ENCODE measurements around the gene UBTF. TPM values are rescaled to one million over a fixed set of nuclear protein-coding genes. Genes with fewer than 3 reads are reported as not detected.
A peak's percentile ranks its signal among the peaks of the same experiment; 100 is the strongest.

UBTF gene
- polyA plus RNA-seq, 3 donors, result 6.0 to 13.1 (median 12.5) TPM

DNA sequence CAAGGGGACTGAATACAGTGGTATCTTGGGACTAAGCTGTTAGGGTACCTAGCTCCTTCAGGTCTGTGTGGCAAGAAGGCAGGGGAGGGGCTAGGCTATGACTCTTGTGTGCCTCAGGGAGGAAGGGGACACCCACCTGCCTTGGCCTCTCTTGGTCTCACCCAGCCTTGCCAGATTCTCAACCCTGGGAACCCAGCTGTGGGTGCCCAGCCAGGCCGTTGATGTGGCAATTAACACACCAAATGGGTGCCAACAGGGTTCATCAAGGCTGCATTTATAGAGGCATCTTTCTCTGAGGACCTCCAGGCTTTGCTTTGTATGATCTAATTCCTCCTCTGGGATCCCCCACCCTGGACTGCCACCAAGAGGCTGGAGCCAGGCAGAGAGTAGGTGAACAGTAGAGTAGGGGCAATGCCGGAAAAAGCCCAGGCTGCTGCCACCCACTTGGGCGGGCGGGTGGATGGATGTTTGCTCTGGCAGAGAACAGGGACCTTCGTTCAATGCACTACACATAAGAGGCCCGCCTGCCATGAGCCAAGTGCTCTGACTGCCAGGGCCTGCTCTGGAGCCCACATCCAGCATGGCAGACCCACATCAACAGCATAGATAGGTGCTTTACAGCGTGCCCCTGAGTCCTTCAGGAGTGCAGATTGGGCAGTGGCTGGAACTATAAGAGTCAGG lies 52.2 kb downstream of the UBTF start:
- Mint-ChIP-seq H3K4me1 (peaks cover 3% of the 10 kb centered on the region), H3K4me3 (no peak overlapping the region), H3K9me3 (peaks cover 0 to 2% (median 0%) of the 10 kb centered on the region in 7 donors), H3K36me3 (peaks cover 1 to 3% of the 10 kb centered on the region in 2 donors), H3K27ac (no peak overlapping the region), H3K27me3 (ENCODE audit: low read depth in 3 of 3) (peaks cover 3 to 5% (median 4%) of the 10 kb centered on the region in 3 donors)
- Histone ChIP-seq H3K4me2 (replicated peaks; ENCODE audit: extremely low read depth, low read length, poor library complexity, severe bottlenecking) (no peak overlapping the region), H3K79me2 (ENCODE audit: insufficient read depth, low read length) (no peaks in the 10 kb centered on the region), H3K9me3 (replicated peaks in 1 of 2; ENCODE audit: control insufficient read depth in 1 of 2, insufficient read depth in 1 of 2, low read length in 2 of 2) (no peaks in the 10 kb centered on the region), H3K36me3 (replicated peaks in 1 of 2; ENCODE audit: control insufficient read depth in 1 of 2, insufficient read depth in 2 of 2, low read length in 2 of 2) (no peaks in the 10 kb centered on the region), H3K4me3 (replicated peaks in 1 of 3; ENCODE audit: low read depth in 2 of 3, low read length in 3 of 3) (no peak overlapping the region), H4K20me1 (ENCODE audit: insufficient read depth, low read length) (no peaks in the 10 kb centered on the region), H3K9ac (ENCODE audit: insufficient read depth, low read length, poor library complexity, severe bottlenecking) (no peak overlapping the region), H3K27me3 (ENCODE audit: control insufficient read depth in 2 of 2, insufficient read depth in 2 of 2, low read length in 2 of 2) (peaks cover 0 to 6% of the 10 kb centered on the region in 2 donors), H2AFZ (ENCODE audit: insufficient read depth, low read depth, low read length, poor library complexity, severe bottlenecking) (no peak overlapping the region), H3K4me1 (ENCODE audit: control insufficient read depth in 1 of 2, insufficient read depth in 2 of 2, low read length in 2 of 2) (peaks cover 0 to 2% of the 10 kb centered on the region in 2 donors), H3K27ac (ENCODE audit: low read depth in 1 of 2, low read length in 2 of 2) (no peak overlapping the region)
- DNase-seq, result no peak
- WGBS (ENCODE audit: insufficient coverage), result 82% methylated on average over 2 of the region's 7 CpGs
- intact Hi-C loops (cut with micrococcal nuclease), result loop anchor here in 1 of 2 donors (5.0 kb wide), 1 partner anchor 225 kb away; the partner anchor contains the start of gene PPY
- TF ChIP-seq, protein P1, sequence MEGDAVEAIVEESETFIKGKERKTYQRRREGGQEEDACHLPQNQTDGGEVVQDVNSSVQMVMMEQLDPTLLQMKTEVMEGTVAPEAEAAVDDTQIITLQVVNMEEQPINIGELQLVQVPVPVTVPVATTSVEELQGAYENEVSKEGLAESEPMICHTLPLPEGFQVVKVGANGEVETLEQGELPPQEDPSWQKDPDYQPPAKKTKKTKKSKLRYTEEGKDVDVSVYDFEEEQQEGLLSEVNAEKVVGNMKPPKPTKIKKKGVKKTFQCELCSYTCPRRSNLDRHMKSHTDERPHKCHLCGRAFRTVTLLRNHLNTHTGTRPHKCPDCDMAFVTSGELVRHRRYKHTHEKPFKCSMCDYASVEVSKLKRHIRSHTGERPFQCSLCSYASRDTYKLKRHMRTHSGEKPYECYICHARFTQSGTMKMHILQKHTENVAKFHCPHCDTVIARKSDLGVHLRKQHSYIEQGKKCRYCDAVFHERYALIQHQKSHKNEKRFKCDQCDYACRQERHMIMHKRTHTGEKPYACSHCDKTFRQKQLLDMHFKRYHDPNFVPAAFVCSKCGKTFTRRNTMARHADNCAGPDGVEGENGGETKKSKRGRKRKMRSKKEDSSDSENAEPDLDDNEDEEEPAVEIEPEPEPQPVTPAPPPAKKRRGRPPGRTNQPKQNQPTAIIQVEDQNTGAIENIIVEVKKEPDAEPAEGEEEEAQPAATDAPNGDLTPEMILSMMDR (IDR thresholded peaks at IDR 0.05), result no peak

DNA sequence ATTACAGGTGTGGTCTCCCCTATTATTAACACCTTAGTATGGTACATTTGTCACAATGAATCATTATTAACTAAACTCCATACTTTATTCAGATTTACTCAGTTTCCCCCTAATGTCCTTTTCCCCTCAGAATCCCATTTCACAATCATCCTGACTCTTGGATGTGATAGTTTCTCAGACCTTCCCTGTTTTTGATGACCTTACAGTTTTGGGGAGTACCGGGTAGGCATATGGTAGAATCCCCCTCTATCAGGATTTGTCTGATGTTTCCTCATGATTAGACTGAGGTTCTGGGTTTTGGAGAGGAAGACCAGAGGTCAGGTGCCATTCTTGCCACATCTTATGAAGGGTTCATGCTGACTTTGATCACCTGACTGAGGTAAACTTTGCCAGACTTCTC lies 55.0 kb downstream of the UBTF start:
- Histone ChIP-seq H3K9me3 (replicated peaks in 1 of 2; ENCODE audit: control insufficient read depth in 1 of 2, insufficient read depth in 1 of 2, low read length in 2 of 2) (no peaks in the 10 kb centered on the region), H3K4me1 (ENCODE audit: control insufficient read depth in 1 of 2, insufficient read depth in 2 of 2, low read length in 2 of 2) (peaks cover 0 to 2% of the 10 kb centered on the region in 2 donors), H3K27me3 (ENCODE audit: control insufficient read depth in 2 of 2, insufficient read depth in 2 of 2, low read length in 2 of 2) (no peaks in the 10 kb centered on the region), H3K79me2 (ENCODE audit: insufficient read depth, low read length) (no peaks in the 10 kb centered on the region), H3K9ac (ENCODE audit: insufficient read depth, low read length, poor library complexity, severe bottlenecking) (no peak overlapping the region), H3K4me3 (replicated peaks in 1 of 3; ENCODE audit: low read depth in 2 of 3, low read length in 3 of 3) (no peak overlapping the region), H3K4me2 (replicated peaks; ENCODE audit: extremely low read depth, low read length, poor library complexity, severe bottlenecking) (no peak overlapping the region), H4K20me1 (ENCODE audit: insufficient read depth, low read length) (no peaks in the 10 kb centered on the region), H2AFZ (ENCODE audit: insufficient read depth, low read depth, low read length, poor library complexity, severe bottlenecking) (no peak overlapping the region), H3K27ac (ENCODE audit: low read depth in 1 of 2, low read length in 2 of 2) (no peak overlapping the region), H3K36me3 (replicated peaks in 1 of 2; ENCODE audit: control insufficient read depth in 1 of 2, insufficient read depth in 2 of 2, low read length in 2 of 2) (peaks cover 1 to 6% of the 10 kb centered on the region in 2 donors)
- no peak for DNase-seq
- intact Hi-C loops (cut with micrococcal nuclease), result no loop called here
- Mint-ChIP-seq H3K4me3 (no peak overlapping the region), H3K9me3 (peaks cover 0 to 2% (median 0%) of the 10 kb centered on the region in 7 donors), H3K27ac (peak overlapping the region in 1 of 7 donors; percentile 21), H3K27me3 (ENCODE audit: low read depth in 3 of 3) (peaks cover 2 to 5% (median 4%) of the 10 kb centered on the region in 3 donors), H3K36me3 (peaks cover 7 to 14% of the 10 kb centered on the region in 2 donors), H3K4me1 (peaks cover 3% of the 10 kb centered on the region)
- WGBS (ENCODE audit: insufficient coverage), result no CpG with 5 or more reads among the region's 1 CpG
- TF ChIP-seq, protein P1 (IDR thresholded peaks at IDR 0.05), result no peak
